Activated T-cell treated with anti-CD3 and anti-CD28 coated beads for 24 hours (primary cell): ENCODE results near the gene PDLIM1.

Experiments used
- DNase-seq: peaks from one replicate; pipeline ENCODE4 v3.0.0-alpha.2; 2020; ENCODE audit warnings: low read depth

PDLIM1 gene, protein sequence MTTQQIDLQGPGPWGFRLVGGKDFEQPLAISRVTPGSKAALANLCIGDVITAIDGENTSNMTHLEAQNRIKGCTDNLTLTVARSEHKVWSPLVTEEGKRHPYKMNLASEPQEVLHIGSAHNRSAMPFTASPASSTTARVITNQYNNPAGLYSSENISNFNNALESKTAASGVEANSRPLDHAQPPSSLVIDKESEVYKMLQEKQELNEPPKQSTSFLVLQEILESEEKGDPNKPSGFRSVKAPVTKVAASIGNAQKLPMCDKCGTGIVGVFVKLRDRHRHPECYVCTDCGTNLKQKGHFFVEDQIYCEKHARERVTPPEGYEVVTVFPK

DNA sequence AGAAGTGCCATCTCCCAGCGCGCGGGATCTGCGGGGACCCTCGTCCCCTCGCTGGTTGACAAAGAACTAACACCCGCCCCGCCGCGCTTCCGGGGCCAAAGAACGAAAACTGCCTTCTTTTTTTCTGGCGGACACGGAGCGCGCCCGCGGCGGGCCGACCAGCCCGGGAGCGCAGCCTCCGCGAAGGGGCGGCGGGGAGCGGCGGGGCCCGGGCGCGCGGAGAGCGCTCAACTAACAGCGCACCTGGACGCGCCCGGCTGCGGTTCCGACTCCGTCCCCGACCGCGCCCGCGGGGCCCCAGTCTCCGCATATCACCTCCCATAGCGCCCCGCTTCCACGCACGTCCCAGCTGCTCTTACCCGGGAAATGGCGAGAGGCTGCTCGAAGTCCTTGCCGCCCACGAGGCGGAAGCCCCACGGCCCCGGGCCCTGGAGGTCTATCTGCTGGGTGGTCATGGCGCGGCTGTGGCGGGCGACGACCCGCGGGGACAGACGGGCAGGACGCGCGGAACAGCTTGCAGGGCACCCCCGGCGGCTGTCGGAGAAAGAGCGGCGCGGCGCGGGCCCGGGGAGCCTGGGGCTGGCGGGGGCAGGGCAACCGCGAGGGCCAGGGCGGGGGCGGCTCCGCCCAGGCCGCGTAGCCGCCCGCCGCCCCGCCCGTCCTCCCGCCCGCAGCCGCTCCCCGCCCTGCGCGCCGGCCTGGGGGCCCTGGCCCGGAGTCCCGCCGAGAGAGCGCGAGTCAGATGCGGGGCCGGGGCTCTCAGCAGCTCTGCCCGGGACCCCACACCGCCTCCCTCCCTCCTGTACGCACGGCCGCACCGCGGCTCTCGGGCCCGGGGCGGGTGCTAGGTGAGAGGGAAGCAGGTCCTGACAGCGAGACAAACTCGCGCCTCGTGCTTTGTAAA, at the start of gene PDLIM1:
TSS of gene PDLIM1 (minus strand) at position 543 of the 904 bp plus-strand sequence. CDS start at position 455, 88 bp downstream.
- no peak for DNase-seq

DNA sequence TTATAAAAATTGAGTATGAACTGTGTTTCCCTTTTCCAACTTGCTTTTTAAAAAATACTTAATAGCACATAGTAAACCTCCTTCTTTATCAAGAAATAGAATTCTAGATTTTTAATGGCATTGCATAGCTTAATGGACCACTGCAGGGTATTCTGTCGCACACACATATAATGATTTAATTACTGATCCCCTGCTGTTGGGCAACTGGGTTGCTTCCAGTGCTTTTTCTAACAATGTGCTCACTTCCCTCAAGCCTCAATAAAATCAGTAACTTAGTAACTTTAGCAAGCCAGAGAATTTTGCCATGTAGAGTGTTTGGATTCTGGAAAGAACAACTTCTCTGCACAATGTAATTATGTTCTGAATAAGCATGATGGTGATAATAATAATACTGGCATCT, 49.1 kb upstream of the PDLIM1 start:
- DNase-seq: no peak

DNA sequence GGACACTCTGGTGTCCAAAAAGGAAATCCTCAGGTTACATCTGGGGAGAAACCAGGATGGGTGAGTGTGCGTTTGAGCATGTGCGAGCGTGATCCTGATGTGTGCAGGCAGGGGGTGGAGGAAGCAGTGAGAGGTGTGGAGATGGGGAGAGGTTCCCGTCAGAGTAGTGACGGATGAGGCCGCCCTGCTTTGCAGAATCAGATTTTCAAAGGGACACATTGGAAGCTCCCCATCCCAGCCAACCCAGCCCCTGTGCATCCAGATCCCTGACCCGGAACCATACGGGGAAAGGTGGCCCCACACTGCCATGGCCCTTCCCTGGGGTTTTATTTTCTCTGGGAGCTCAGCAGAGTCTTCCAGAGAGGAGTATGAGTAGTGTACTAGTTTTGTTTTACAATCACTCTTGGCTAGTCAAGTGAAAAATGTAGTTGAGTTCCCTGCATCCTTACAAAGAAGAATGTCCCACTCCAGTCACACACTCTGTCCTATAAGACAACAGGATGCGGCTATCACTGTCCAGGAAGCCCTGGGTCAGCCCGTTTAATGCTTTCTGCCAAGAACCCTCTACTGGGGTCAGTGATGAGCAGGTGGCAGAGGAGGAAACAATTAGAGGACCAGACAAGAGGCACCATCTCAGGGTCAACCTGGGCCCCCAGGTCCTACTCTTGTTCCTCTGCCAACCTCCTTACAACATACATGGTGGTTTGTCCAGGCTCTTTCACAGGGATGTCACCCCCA, 46.8 kb upstream of the PDLIM1 start:
- no peak for DNase-seq

DNA sequence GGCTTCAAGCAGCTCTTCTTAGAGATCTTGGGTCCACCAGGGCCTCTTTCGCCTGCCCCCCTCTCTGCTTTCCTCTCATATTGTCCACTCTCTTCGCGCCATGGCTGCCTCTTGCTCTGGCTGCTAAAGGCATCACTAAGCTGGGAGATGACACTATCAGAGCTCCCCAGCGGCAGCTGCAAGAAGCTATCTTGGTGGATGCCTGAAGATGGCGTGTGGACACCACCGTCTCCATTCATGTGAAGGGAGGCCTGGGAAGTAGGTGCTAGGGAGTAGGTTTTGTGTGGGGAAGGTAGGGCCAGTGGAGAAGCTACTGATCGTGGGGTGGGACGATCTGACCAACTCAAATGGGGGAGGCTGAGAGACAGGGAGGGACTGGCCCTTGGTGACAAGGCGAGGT, 45.9 kb upstream of the PDLIM1 start:
- no peak for DNase-seq

DNA sequence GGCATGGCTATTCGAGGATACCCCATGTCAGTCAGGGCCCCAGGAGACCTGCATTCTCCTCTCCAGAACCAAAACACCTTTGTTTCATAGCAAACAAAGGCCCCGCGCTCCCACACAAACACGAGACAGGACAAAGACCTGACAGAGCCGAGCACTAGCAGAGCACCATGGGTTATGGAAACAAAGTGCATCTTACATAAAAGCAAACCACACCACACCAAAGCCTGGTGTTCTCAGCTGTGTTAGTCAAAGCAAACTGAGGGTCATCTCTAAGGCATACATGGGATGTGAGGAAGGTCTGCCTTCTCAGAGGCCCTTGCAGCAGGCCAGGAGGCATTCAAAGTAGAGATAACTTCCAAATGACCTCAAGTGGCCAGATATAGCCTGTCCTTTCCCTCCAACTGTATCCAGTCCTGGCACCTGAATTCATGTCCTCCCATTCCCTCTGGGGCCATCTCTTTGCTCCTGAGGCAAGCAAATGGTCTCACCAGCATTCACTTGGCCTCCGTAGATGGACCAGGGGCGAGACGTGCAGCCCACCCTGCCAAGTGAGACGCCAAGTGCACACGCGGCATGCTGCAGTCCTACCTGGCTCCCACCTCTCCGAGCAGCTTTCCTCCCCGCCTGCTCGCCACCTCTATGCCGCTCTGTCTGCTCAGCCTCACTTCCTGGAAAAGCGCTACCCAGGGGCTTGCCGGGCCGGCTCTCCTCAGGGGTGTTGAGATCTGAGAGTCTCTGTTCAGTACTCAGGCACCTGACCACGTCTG, 45.3 kb upstream of the PDLIM1 start:
- no peak for DNase-seq

DNA sequence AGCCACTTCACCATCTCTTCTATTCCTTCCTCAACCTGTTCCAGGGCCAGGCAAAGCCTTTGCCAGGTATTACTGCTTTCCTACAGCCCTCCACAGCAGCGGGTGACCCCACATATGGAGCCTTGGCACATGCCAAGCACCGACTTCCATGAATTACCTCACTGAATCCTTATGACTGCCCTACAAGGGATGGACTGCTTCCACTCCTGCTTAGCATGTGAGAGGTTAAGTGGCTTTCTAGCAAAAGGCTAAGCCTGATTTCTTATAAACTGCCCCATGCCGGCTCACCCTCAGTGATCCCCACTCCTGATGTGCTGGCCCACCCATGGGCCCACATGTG, 44.0 kb upstream of the PDLIM1 start:
- DNase-seq: no peak

DNA sequence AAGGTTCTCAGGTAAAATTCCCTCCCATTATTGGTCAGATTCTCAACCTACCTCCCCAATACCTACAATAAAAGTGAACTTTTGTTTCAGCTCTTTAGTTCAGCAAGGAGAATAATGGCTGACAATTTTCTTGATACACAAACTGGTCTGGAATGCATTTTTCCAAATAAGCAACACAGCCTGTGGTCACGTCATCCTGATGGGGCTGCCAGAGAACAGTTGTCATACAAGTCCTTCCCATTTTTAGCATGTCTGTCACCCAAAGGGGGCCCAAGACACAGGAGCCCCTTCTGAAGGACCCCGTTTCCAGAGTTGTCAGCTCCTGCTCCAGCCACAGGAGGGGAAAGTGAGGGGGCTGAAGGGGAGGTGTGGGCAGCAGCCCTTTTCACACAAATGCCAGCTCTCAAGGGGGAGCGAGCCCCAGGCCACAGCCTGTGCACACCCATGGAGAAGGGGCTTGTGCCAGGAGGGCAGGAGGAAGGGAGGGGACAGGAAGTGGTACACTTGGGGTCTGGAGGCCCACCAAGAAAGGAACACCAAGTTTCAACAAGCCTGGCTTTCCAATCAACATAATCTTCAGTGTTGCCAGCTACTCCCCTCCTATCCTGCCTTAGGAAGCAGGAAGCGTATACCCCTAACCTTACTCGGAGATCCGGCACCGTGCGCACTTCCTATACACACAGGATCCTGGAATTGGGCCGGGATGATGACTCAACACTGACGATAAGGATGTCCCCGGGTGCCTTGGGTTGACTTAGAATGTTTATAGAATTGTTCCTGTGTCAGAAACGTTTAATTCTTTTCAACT, 43.4 kb upstream of the PDLIM1 start:
- DNase-seq: no peak

- DNase-seq: no peak
Observed at GRCh38 chr10:95332666-95333249, 42.0 kb upstream of the PDLIM1 start.

DNA sequence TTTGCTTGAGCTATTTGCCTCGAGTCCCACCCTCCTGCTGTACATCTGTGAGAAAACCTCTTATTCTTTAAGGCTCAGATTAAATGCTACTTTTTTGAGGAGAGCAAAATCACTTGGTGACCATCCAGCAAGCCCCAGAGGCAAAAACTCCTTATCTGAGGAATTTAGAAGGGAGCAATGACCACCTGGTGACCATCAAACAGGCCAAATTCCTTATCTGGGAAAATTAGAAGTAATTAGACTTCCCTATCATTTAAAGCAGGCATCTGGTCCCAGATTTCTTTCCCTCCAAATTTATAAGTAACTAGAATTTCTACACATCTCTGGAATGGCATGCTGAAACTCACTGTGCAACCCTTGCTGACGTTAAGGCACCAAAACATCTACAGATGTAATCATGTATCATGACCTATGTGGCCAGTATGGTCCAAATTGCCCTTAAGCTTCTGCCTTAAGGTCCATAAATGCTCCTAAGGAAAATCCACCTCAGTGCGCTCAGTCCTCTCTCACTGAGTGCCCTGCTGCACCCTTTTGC, 40.9 kb upstream of the PDLIM1 start:
- no peak for DNase-seq

DNA sequence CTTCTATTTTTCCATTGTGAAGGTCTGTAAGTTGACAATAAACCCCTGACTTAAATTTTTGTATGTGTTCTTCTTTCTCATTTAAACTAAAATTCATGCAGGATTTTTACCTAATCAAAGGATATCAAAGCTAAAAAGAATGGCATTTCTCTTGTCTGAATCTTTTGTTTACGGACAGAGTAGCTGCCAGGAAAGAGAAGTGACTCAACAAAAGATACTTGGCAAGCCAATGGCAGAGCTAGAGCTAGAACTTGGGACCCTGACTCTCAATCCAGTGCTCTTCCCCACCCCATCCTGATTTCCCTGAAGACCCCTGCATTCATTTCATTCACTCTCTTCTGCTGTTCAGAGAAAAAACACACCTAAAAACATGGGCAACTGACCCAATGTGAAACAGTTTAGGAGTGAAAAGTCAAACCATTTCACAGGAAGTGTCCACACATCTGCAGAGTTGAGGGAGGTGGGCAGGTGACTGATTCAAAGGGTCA, 40.2 kb upstream of the PDLIM1 start:
- no peak for DNase-seq

DNA sequence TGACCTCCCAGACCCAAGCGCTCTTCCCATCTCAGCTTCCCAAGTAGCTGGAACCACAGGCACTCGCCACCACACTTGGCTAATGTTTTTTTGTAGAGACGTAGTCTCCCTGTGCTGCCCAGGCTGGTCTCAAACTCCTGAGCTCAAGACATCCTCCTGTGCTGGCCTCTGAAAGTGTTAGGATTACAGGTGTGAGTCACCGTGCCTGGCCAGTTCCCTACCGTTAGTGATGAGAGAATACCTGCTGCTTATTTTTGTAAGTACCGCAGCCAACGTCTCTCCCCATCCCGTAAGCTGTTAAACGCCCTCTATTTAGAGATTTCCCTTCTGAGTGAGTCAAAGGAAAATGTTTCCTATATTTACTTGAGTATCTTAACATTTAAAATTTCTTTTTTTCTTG, 38.5 kb upstream of the PDLIM1 start:
- DNase-seq: no peak

GRCh38 chr10:95328013-95328412, 37.2 kb upstream of the PDLIM1 start:
- no peak for DNase-seq

DNA sequence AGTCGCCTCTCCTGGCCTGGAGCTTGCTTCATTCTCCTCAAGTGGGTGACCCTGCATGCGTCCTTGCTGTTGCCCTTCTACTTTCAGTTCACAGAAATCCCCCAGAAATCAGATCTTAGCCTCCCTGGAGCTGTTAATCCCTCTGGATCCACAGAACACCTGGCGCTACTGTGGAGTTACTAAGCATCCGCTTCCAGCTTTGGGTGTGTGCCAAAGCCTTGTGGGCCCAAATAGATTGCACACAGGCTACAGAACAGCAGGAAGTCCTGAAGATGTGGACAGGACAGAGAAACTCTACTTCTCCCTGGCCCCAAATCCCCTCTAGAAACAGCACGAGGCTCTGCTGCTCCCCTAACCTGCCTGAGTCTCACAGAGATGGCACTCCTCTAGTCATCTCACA, 36.6 kb upstream of the PDLIM1 start:
- no peak for DNase-seq

DNA sequence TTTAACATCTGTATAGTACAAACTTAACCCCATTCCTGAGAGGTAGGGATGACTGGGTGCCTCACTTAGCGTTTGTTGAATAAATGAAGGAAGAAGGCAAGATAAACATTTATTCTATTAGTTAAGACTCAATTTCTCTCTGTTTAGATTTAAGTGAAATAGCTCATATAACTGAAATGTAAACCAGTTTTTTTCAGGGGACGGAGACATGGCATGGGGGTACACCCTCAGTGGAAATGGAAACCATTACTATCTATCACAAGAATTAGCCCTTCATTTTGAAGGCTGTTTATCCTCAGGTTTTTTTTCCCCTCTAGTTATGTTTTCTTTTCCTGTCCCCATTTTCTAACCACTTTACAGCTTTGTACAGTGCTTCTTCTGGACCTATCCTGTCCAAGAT, 35.6 kb upstream of the PDLIM1 start:
- DNase-seq: no peak

DNA sequence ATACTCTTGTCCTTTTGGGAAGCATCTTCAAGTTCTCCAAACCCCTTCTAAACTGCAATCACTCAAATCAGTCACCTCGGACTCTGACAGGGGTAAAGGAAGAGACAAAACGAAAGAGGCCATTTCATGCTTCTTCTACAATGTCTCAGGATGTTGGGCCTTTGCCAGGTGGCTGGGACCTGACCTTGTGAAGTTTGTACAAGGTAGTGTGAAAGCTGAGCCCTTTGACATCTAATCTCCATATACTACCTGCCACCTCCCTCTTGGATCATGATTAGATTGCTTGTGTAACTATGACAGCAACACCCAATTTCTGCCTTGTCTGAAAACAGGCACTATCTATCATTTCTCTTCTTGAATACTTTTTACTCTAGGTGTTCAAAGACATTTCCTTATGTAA, 35.1 kb upstream of the PDLIM1 start:
- no peak for DNase-seq

GRCh38 chr10:95324436-95325268, 33.8 kb upstream of the PDLIM1 start:
- DNase-seq: no peak

DNA sequence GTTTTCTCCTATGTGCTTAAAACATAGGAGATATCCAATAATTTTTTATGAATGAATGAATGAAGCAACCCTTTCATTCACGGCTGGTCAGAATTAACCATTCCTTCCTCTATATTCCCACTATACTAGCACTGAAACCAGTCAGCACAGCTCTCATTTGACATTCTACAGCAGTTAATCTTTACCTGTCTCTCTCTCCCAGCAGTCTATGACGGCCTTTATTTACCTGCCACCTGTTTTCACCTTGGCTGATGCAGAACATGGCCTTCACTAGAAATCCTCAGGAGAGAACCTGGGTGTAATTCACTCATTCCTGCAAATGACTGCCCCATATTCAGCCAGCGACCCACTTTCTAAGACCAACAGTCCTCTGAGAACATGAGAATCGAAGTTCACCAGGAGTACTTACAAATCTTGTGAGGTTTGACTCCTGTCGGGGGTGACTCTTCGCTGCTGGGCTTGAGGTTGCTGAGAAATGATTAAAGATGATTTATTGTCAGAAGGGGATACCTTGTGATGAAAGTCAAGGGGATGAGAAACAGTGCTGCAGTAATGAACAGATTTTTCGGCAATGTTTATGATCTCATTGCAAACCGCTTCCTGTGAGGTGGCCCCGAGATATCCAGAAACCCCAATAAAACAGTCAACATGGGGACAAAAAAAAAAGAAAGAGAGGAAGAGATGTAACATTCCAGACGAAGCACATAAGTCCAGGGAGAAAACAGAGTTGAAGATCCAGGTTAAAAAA, 30.9 kb upstream of the PDLIM1 start:
- no peak for DNase-seq

- no peak for DNase-seq
Observed at GRCh38 chr10:95319239-95319638, 28.4 kb upstream of the PDLIM1 start.

DNA sequence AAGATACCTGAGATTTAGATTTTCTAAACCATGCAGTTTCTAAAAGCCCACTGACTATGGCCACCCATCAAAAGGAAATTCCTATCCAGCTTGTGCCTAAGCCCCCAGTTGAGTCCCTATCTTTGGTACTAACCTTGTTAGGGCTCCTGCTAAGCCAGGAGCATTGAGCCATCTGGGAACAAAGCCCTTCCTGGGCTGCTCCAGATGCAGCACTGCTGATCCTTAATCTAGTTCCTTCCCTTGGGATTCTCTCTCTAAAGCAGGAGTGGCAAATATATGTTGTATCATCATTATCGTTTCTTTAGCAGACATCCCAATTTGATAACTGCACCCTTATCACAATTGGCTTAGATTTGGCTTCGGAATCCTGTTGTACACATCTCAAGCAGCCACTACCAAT, 24.7 kb upstream of the PDLIM1 start:
- DNase-seq: no peak
